Measurements from ENCODE around the gene RAB40C.

Gene RAB40C

GRCh38 chr16:633336-634050, 43.6 kb downstream of the RAB40C start:
- no peak for DNase-seq

- no peak for DNase-seq
Measured at GRCh38 chr16:634051-634670, 44.3 kb downstream of the RAB40C start.

- no peak for DNase-seq
Measured at GRCh38 chr16:634996-635395, 45.1 kb downstream of the RAB40C start.

GRCh38 chr16:635573-636205, 45.8 kb downstream of the RAB40C start:
- DNase-seq, result peak in 1 of 5 experiments; percentile 19

- peak; percentile 81 to 97 (median 87) for DNase-seq
Measured at GRCh38 chr16:636206-637080, 46.6 kb downstream of the RAB40C start, which contains the start of gene METTL26. Gene METTL26 (minus strand): TSS chr16:636305. CDS start chr16:636290, 15 bp downstream.

GRCh38 chr16:637081-638018, 47.5 kb downstream of the RAB40C start:
- peak in 4 of 5 experiments; percentile 83 to 87 (median 84) for DNase-seq

GRCh38 chr16:638034-638543, 48.2 kb downstream of the RAB40C start:
- DNase-seq, result no peak

GRCh38 chr16:638836-639235, 49.0 kb downstream of the RAB40C start:
- no peak for DNase-seq

GRCh38 chr16:640614-641013, 50.7 kb downstream of the RAB40C start:
- DNase-seq, result no peak

- peak in 4 of 5 experiments; percentile 39 to 70 (median 48) for DNase-seq
Measured at GRCh38 chr16:641326-642188, 51.7 kb downstream of the RAB40C start, which contains the start of gene MCRIP2. Gene MCRIP2 (plus strand): TSS chr16:641828. CDS start chr16:641992, 164 bp downstream.

GRCh38 chr16:642189-643049, 52.6 kb downstream of the RAB40C start:
- DNase-seq, result peak in 1 of 5 experiments; percentile 40

GRCh38 chr16:643050-643368, 53.1 kb downstream of the RAB40C start:
- DNase-seq, result no peak

- DNase-seq, result no peak
Measured at GRCh38 chr16:644556-644955, 54.7 kb downstream of the RAB40C start.

- DNase-seq, result no peak
Measured at GRCh38 chr16:645852-646678, 56.2 kb downstream of the RAB40C start.

GRCh38 chr16:646679-647172, 56.9 kb downstream of the RAB40C start:
- DNase-seq, result no peak

GRCh38 chr16:647173-647902, 57.5 kb downstream of the RAB40C start:
- DNase-seq, result no peak

- peak in 2 of 5 experiments; percentile 31 to 56 for DNase-seq
Measured at GRCh38 chr16:648071-648780, 58.4 kb downstream of the RAB40C start.

Measured in T-helper 2 cell (primary cell).